ENCODE measurements around the gene PEX19.

DNA sequence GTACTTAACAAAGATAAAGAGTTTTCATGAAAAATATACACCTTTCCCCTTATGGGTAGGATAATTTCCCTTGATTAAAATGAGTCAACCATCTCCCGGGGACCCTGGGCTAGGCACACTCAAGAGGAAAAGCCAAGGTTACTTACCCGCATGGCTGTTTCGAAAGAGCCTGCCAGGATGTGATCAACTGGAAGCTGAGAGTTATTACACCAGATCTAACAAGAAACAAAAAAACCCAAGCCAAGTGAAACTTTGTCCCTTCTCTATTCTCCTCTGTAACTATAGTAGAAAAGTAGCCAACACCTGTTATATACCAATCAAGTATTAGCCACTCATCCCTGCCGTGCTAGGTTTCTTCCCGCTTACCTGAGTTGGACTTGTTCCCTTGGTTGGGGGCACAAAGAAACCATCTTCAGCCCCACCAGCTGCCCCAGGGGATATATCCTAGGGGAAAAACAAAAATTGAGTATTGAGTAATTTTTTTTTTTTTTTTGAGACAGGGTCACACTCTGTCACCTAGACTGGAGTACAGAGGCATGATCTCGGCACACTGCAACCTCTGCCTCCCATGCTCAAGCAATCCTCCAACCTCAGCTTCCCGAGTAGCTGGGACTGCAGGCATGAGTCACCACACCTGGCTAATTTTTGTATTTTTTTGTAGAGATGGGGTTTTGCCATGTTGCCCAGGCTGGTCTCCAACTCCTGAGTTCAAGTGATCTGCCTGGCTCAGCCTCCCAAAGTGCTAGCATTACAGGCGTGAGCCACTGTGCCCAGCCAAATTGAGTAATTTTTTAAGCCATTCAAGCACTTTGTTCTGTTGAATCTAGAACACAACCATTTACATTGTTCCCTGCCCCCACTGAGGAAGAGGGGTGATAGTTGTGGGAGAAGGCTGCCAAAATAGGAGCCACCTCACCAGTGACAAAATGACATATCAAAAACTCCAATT lies 8.4 kb upstream of the PEX19 start:
- TF ChIP-seq, protein P1, sequence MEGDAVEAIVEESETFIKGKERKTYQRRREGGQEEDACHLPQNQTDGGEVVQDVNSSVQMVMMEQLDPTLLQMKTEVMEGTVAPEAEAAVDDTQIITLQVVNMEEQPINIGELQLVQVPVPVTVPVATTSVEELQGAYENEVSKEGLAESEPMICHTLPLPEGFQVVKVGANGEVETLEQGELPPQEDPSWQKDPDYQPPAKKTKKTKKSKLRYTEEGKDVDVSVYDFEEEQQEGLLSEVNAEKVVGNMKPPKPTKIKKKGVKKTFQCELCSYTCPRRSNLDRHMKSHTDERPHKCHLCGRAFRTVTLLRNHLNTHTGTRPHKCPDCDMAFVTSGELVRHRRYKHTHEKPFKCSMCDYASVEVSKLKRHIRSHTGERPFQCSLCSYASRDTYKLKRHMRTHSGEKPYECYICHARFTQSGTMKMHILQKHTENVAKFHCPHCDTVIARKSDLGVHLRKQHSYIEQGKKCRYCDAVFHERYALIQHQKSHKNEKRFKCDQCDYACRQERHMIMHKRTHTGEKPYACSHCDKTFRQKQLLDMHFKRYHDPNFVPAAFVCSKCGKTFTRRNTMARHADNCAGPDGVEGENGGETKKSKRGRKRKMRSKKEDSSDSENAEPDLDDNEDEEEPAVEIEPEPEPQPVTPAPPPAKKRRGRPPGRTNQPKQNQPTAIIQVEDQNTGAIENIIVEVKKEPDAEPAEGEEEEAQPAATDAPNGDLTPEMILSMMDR (conservative IDR thresholded peaks at IDR 0.05; ENCODE audit: low read length), result no peak
- no peak for TF ChIP-seq EZH2phosphoT487 (IDR thresholded peaks at IDR 0.05; ENCODE audit: borderline replicate concordance, low read depth, low read length)

Data from OCI-LY7 (cell line).